H54 (cell line): ENCODE measurements around the gene EMX2.

Experiments used
- DNase-seq: peaks from one replicate; pipeline ENCODE4 v3.0.0; 2011; ENCODE audit warnings: low spot score, mixed read lengths; ENCODE audit not compliant: insufficient read length
- FAIRE-seq: peaks from 3 replicates; lab custom pipeline; 2011; peaks lifted over from hg19 to GRCh38; lab: Jason Lieb, UNC
- POLR2A ChIP-seq: IDR thresholded peaks from 2 replicates; pipeline ENCODE4 v1.6.1; 2011; ENCODE audit warnings: low read depth, mild to moderate bottlenecking, low read length

EMX2 gene

DNA sequence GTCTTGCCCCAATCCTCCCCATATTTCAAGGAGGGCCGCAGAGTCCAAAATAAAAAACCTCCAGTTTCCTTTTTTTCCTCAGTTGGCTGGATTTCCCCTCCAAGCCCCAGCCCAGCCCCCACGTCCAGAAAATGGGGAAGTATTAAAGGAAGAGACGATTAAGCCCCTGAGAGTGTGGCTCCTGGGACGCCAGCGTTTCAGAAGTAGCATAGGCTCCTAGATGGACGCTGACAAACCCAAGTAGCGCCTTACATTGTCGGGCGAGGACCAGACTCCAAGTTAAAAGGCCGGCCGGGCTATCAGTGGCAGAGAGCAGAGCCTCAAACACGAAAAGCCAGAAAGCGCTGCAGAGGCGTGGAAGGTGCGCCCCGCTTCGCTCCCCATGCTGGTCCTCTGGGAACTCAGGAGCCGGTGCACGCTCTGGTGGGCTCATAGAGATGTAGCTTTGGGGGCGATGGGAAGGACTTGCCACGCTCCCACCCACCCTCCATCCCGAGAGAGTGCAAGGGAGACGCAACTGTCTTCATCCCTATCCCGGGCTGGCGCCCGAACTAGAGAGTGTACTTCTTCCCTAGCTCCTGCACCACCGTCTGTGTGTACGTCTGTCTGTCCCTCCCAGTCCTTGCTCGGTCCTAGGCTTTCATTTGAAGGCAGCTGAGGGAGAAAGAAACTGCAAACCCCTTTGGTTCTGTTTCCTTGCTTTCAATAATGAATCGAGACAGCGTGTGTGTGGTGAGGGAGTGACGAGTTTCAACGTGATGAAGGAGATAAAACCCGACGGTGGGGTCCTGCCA lies 6.3 kb upstream of the EMX2 start:
- no peak for TF ChIP-seq POLR2A
- DNase-seq (no peak), FAIRE-seq (no peak)

DNA sequence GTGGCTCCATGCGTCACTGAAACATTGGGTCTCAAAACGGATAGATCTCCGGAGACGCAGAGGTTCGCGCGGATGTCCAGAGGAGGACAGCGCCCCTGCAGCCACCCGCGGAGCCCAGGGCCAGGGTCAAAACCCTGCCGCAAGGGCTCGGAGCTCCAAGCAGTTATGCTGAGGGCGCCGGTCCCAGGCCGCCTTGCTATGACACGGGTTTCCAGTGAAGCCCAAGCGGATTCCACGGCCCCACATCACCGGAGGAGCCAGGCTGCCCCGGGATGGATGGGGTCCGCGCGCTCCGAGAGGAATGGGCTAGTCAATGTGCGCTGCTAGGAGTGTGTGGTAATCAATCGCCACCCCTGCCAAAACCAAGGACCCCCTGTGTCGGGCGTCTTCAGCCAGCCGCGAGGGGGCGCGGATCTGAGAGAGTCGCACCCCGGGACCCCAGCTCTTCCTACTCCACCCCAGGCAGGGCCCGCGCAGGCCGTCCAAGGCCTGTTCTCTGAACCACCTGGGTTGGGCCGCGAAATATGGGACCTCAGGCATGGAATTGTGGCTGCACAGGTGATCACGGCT lies 5.6 kb upstream of the EMX2 start:
- DNase-seq (no peak), FAIRE-seq (no peak)
- TF ChIP-seq POLR2A, result no peak

DNA sequence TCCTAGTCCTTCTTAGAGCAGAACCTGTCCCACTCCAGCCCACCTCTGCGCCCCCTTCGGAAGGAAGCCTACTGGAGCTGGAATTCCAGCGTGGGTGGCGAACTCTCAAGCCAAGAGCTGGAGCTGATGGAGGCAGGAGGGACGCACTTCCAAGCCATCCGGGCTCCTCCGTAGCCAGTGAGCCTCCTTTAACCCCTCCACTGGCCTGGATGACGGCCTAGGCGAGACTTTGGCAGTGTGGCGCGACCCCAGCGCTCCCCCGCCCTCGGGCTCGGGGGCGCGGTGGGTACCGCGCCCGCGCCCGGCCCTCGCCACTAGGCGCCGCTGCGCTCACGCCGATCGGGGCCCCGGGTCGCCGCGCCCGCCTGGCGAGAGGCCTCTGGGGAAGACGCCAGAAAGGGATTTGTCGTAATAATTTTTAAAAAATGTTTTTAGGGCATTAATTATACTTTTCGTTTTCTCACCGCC lies 5.1 kb upstream of the EMX2 start:
- no peak for TF ChIP-seq POLR2A
- FAIRE-seq (no peak), DNase-seq (no peak)

DNA sequence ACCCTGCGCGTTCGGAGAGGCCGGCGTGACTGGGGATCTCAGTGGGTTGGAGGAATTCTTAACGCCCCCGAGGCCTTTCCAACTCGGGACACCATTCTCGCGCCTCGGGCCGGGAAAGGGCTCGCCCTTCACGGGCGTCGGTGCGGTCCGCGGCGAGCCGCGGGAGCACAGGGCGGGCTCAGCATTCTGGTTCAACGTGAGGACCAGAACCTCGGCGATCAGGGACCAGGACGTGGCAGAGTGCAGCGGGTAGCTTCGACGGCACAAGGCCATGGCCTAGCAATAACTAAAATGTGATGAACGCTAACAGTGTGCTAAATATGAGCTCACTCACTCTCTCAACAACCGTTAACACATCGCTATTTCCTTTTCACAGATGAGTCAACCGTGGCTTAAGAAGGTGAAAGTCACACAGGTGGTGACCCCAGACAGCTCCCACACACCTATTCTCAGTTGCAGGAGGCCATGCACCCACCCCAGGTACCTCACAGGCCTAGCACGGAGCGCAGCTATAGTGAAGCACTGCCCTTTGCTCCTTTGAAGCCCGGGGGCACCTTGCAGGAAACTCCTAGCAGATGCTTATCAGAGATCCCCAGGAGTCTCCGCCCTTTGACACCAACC lies 4.5 kb upstream of the EMX2 start:
- DNase-seq (no peak), FAIRE-seq (no peak)
- no peak for TF ChIP-seq POLR2A

DNA sequence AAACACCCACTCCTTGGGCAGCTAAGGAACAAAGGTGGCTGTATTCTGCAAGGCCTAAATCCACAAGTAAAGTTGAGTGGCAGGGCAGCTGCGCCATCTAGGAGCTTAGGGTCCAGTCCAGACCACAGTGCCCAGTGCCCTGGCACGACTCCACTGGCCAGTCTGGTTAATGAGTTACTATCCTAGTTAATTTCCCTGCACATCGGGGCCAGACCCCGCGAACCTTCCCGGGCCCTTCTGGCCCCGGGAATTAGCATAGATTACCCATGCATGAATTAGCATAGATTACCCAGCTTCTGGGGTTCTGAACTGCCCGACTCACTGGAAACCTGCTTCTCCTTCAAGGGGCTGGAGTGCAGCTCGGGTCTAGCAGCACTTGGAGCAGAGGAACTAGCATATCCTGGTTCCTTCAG lies 3.2 kb upstream of the EMX2 start:
- no peak for DNase-seq
- FAIRE-seq, result no peak
- no peak for TF ChIP-seq POLR2A

DNA sequence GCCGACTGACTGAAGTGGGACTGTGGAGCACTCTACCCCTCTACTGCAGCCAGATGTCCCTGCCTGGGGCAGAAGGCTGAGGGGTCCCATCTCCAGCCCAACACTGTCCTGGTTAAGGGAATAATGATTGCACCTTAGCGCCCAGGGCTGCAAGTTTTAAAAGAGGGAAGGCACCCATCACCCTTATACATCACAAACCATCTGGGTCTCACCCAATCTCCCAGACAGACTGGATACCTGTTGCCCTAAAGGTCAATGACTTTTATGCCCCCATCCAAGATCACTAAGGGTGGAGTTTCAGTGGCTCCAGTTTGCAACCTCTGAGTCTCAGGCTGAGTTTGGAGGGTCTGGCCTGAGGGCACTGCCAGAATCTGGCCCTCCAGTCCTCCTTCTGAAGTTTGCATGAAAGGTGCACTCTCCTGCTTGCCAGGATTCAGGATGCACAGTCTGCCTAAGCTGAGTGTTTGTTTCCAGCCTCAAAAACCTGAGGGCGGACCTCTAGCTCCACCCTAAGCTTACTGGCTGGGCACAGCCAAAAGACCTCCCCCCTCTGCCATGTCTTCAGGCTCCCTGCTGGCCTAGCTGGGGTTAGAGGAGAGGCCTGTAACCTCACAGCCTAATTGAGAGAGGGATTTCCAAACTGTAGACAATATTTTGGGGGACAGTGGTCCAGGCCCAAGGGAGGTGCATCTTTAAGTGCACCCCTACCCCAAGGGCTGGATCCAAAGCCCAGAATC lies 2.5 kb upstream of the EMX2 start:
- no peak for DNase-seq

DNA sequence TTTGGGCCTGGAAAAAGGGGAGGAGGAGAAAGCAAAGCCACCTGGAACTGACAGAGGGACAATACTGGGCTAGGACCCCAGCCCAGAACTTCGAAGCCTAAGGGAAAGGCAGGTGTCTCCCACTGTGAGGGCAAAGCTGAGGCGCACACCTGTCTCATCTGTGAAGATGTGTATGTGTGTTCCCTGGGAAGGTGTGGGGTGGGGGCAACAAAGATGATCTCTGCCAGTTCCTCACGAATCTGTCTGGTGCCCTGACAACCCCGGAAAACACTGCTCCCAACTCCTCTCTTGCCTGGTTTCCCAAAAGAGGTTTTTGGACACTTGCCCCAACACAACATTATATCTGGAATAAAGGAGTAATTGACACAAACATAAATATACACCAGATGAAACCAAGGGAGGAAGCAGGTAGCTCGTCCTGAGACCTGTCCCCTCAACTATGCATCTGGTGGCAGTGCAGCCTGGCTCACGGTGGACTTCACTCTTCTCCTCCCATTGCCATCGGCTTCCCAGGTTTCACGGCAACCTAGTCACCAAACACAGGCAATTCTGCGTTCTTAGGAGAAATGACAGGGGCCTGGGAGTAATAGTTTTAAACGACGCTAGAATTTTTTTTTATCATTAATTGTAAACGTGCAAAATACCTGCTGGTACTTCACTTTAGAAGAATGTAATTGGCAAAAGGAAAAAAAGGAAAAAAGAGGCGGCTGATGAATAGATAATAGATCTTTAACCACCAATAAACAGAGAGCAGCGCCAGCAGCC lies 1.7 kb upstream of the EMX2 start:
- no peak for FAIRE-seq
- TF ChIP-seq POLR2A, result no peak
- no peak for DNase-seq

More for the DNA sequence above, 2.5 kb upstream of the EMX2 start:
- no peak for FAIRE-seq
- TF ChIP-seq POLR2A, result no peak

DNA sequence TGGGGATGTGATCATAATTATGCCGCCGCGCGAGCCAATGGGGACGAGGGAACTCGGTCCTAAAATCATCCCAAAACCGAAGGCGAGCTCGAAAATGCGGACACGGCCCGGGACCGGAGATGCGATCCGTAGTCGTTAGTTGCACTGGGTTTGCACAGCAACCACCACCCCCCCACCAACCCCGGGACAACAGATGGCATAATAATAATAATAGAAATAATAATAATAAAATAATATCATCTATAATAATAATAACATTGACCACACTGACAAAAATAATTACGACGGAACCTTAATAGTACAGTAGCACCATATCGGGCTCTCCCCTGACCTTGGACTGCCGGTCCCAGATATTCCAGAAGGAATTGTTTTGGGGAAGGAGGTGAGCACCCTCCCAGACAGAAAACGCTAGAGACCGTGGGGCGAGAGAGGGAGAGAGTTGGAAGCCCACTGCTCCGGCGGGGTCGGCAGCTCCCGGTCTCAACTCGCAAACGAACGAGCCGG lies 1.1 kb upstream of the EMX2 start:
- no peak for TF ChIP-seq POLR2A

DNA sequence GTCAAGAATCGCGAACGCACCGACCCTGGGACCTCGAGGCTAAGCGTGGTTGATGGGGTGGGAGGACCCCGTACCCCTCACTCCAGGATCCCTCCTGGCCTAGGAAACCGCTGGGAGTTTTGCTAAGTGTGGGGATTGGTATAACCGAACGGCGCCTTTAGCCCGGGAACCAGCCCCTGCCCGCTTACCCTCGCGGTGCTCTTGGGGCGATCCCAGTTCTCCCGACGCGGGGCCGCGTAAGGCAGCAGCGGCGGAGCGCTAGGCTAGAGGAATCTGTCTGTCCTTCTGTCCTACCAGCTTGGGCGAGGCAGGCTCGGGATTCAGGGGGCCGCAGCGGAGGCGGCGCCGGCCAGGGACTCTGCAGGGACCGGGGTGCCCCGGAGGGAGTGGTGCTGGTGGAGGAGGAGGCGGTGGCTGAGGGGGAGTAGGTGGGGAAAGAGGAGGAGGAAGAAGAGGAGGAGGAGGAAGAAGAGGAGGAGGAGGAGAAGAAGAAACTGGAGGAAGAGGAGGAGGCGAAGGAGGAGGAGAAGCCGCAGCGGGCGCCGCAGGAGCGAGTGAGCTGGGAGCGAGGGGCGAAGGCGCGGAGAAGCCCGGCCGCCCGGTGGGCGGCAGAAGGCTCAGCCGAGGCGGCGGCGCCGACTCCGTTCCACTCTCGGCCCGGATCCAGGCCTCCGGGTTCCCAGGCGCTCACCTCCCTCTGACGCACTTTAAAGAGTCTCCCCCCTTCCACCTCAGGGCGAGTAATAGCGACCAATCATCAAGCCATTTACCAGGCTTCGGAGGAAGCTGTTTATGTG lies 439 bp upstream of the EMX2 start:
- no peak for FAIRE-seq

More for the DNA sequence above, 1.1 kb upstream of the EMX2 start:
- FAIRE-seq (no peak), DNase-seq (no peak)

DNA sequence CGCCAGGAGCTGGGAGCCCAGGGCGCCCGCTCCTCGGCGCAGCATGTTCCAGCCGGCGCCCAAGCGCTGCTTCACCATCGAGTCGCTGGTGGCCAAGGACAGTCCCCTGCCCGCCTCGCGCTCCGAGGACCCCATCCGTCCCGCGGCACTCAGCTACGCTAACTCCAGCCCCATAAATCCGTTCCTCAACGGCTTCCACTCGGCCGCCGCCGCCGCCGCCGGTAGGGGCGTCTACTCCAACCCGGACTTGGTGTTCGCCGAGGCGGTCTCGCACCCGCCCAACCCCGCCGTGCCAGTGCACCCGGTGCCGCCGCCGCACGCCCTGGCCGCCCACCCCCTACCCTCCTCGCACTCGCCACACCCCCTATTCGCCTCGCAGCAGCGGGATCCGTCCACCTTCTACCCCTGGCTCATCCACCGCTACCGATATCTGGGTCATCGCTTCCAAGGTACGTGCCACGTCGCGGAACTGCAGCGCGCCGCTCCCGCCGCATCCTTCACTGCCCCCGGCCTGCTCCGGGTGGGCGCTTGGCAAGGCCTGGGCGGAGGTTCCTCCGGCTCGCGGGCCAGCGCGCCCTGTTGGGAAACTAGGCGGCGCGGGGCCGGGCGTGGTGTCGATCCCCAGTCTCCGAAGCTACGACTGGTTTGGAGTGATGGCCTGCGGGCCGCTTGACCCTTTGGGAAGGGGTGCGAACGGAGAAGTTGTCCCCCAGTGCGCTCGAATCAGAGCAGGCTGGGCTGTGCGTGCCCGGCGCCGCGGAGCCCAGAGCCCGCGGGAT lies 868 bp downstream of the EMX2 start:
- no peak for DNase-seq
- no peak for TF ChIP-seq POLR2A
- no peak for FAIRE-seq

More for the DNA sequence above, 439 bp upstream of the EMX2 start:
- no peak for DNase-seq
- no peak for TF ChIP-seq POLR2A

DNA sequence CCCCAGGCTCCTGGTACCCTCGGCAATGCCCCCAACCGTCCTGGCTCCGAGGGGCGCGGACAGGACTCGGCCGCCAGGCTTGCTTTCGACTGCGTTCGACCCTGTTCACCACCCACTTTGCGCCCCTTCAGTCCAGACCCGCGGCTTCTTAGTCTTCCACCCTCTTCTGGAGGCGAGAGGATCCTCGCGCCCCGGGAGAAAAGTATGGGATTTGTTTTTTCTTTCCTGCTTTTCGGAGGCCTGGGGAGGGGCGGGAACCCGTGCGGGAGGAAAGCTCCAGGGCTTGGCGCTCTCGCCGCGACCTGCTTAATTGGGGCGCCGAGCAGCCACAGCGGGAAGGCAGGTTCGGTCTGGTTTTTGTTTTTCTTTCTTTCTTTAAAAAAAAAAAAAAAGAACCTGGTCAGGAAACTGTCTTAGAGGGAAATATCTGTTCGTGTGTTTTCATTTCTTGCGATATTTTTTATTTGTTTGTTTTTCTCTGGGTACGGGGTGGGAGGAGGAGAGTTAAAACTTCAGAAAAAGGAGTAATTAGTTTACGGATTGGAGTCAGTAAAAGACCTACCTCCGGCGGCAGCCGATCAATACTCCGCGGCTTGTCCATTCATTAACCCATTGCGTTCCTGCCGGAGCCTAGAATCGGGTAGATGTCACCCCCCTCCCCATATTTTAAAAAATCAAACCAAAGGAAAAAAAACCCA lies 1.6 kb downstream of the EMX2 start:
- DNase-seq (no peak), FAIRE-seq (no peak)
- TF ChIP-seq POLR2A, result no peak
